ENCODE results near the gene STRN.

GRCh38 chr2:36981911-36982310, 15.6 kb upstream of the STRN start:
- TF ChIP-seq POLR2A (IDR thresholded peaks at IDR 0.05; ENCODE audit: extremely low read depth, insufficient read length) (no peak), CTCF (IDR thresholded peaks at IDR 0.05; ENCODE audit: low read depth, low read length) (no peak), MYC (IDR thresholded peaks at IDR 0.05; ENCODE audit: low read depth, low read length) (no peak)
- TF ChIP-seq, protein P1, sequence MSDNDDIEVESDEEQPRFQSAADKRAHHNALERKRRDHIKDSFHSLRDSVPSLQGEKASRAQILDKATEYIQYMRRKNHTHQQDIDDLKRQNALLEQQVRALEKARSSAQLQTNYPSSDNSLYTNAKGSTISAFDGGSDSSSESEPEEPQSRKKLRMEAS (IDR thresholded peaks at IDR 0.05; ENCODE audit: low read depth, low read length) = no peak

Data from NB4 (cell line).